ENCODE measurements around the gene NF1. TPM values are rescaled to one million over a fixed set of nuclear protein-coding genes. Genes with fewer than 3 reads are reported as not detected.
"Not testable (repeated sequence)": the region's sequence is repeated elsewhere in the genome, so short reads cannot be mapped to it uniquely, and the experiment has no call there.

The NF1 gene
- total RNA-seq, 4 donors from 2014 or later, result 34.8 to 106 (median 59.2) TPM

DNA sequence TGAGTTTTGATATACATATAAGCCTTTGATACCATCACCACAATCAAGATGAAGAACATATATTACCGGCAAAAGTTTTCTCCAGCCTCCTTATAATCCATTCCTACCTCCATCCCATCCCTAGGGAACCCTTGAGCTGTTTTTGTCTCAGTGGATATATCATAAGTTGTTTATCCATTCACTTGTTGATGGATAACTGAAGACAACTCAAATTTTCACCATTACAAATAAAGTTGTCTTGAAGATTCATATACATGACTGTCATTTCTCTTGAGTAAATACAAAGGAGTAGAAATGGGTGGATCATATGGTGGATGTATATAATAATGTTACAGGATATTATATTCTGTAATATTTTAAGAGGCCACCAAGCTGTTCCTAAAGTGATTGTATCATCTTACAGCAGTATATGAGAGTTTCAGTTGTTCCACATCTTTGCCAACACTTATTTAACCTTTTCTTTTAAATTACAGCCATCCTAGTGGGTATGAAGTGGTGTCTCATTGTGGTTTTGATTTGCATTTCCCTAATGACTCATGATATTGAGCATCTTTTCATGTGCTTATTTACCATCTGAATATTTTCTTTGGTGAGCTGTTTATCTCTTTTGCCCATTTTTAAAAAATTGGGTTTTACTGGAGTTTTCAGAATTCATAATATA lies 17.4 kb downstream of the NF1 start:
- no peaks in the 10 kb centered on the region for H3K9me3 ChIP-seq
- H3K27me3 ChIP-seq, result no peaks in the 10 kb centered on the region
- TF ChIP-seq POLR2A (IDR thresholded peaks at IDR 0.05), result no peak
- TF ChIP-seq, protein P1, sequence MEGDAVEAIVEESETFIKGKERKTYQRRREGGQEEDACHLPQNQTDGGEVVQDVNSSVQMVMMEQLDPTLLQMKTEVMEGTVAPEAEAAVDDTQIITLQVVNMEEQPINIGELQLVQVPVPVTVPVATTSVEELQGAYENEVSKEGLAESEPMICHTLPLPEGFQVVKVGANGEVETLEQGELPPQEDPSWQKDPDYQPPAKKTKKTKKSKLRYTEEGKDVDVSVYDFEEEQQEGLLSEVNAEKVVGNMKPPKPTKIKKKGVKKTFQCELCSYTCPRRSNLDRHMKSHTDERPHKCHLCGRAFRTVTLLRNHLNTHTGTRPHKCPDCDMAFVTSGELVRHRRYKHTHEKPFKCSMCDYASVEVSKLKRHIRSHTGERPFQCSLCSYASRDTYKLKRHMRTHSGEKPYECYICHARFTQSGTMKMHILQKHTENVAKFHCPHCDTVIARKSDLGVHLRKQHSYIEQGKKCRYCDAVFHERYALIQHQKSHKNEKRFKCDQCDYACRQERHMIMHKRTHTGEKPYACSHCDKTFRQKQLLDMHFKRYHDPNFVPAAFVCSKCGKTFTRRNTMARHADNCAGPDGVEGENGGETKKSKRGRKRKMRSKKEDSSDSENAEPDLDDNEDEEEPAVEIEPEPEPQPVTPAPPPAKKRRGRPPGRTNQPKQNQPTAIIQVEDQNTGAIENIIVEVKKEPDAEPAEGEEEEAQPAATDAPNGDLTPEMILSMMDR (IDR thresholded peaks at IDR 0.05), result no peak
- H3K36me3 ChIP-seq, result no peaks in the 10 kb centered on the region
- no peak for DNase-seq
- in situ Hi-C loops (cut with MboI; ENCODE audit: low pct_ligation_motif_present in 1 of 4, low pct_unique_long_range_greater_than_20kb in 1 of 4, low sequenced_read_pairs in 3 of 4) (no loop called here), intact Hi-C loops (cut with DNase I; ENCODE audit: low total_unique reads) (no loop called here)
- WGBS, 2 donors (ENCODE audit: low coverage in 1 of 2), result 97 to 100% methylated on average over 1 of the region's 1 CpG
- no peak overlapping the region for H3K4me3 ChIP-seq
- peaks cover 0 to 6% (median 4%) of the 10 kb centered on the region in 4 donors for H3K4me1 ChIP-seq
- no peak overlapping the region for H3K27ac ChIP-seq

DNA sequence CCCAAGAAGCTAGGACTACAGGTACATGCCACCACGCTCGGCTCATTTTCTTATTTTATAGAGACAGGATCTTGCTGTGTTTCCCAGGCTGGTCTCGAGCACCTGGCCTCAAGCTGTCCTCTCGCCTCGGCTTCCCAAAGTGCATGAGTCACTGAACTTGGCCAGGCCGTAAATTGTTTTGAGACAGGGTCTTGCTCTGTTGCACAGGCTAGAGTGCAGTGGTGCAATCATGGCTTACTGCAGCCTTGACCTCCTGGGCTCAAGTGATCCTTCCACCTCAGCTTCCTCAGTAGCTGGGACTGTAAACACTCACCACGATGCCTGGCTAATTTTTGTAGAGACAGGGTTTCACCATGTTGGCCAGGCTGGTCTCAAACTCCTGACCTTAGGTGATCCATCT lies 18.6 kb downstream of the NF1 start:
- in situ Hi-C loops (cut with MboI; ENCODE audit: low pct_ligation_motif_present in 1 of 4, low pct_unique_long_range_greater_than_20kb in 1 of 4, low sequenced_read_pairs in 3 of 4); H3K27ac ChIP-seq; H3K4me3 ChIP-seq; H3K9me3 ChIP-seq; H3K4me1 ChIP-seq; DNase-seq; intact Hi-C loops (cut with DNase I; ENCODE audit: low total_unique reads); H3K27me3 ChIP-seq; H3K36me3 ChIP-seq: not testable (repeated sequence)
- WGBS, 2 donors (ENCODE audit: low coverage in 1 of 2), result 75 to 79% methylated on average over 6 to 7 of the region's 7 CpGs

DNA sequence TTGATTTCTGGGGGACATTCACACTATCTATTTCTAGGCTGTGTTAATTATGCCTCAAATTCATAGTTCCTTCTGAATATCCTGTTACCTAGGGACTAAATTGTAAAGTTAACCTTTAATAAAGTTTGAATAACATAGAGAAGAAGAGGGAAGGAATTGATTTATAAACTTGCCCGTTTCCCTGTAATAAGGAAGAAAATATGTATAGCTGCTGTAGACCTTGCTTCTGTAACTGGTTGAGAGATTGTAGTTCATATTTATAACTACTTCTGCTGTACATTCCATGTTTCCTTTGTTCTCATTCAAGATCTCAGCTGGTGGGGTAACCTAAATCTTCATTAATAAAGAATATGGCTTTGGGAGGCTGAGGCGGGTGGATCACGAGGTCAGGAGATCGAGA lies 19.2 kb downstream of the NF1 start:
- no peak for DNase-seq
- Histone ChIP-seq H3K36me3 (no peaks in the 10 kb centered on the region), H3K27me3 (no peaks in the 10 kb centered on the region), H3K9me3 (no peaks in the 10 kb centered on the region), H3K4me3 (no peak overlapping the region), H3K4me1 (peaks cover 0 to 6% (median 4%) of the 10 kb centered on the region in 4 donors), H3K27ac (no peak overlapping the region)
- TF ChIP-seq POLR2A (IDR thresholded peaks at IDR 0.05), result no peak
- no peak for TF ChIP-seq EP300 (IDR thresholded peaks at IDR 0.05; ENCODE audit: low read depth)
- no peak for TF ChIP-seq POLR2AphosphoS5 (IDR thresholded peaks at IDR 0.05)
- TF ChIP-seq, protein P1 (IDR thresholded peaks at IDR 0.05), result no peak
- intact Hi-C loops (cut with DNase I; ENCODE audit: low total_unique reads) (no loop called here), in situ Hi-C loops (cut with MboI; ENCODE audit: low pct_ligation_motif_present in 1 of 4, low pct_unique_long_range_greater_than_20kb in 1 of 4, low sequenced_read_pairs in 3 of 4) (no loop called here)
- 85 to 92% methylated on average over 4 of the region's 4 CpGs for WGBS, 2 donors (ENCODE audit: low coverage in 1 of 2)

DNA sequence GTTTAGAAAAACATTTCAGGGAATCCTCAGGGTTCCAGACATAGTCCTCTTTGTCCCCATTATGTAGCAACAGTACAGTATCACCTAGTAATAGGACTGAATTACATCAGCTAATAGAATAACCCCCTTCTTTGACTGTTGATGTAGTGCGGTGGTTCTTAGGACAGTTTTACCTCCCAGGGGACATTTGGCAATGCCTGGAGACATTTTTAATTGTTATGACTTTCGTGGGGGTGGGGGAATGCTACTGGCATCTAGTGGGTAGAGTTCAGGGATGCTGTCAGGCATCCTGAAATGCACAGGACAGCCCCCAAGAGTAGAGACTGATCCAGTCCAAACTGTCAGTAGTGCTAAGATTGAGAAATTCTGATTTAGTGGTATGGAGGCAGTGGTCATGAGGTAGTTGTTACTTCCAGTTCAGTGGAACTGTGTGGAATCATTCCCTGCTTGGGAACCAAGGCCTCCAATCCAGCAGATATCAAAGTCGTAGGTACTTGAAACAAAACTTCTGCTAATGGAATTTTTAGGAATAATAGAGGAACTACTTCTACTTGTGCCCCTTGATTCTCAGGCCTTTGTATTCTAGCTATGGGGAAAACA lies 20.3 kb downstream of the NF1 start:
- Histone ChIP-seq H3K36me3 (no peaks in the 10 kb centered on the region), H3K4me1 (peaks cover 0 to 6% (median 4%) of the 10 kb centered on the region in 4 donors), H3K27me3 (no peaks in the 10 kb centered on the region), H3K9me3 (no peaks in the 10 kb centered on the region), H3K27ac (no peak overlapping the region), H3K4me3 (no peak overlapping the region)
- intact Hi-C loops (cut with DNase I; ENCODE audit: low total_unique reads) (no loop called here), in situ Hi-C loops (cut with MboI; ENCODE audit: low pct_ligation_motif_present in 1 of 4, low pct_unique_long_range_greater_than_20kb in 1 of 4, low sequenced_read_pairs in 3 of 4) (no loop called here)
- no peak for TF ChIP-seq POLR2A (IDR thresholded peaks at IDR 0.05)
- no peak for TF ChIP-seq POLR2AphosphoS5 (IDR thresholded peaks at IDR 0.05)
- TF ChIP-seq, protein P1 (IDR thresholded peaks at IDR 0.05), result no peak
- TF ChIP-seq EP300 (IDR thresholded peaks at IDR 0.05; ENCODE audit: low read depth), result no peak
- no peak for DNase-seq
- 87 to 100% methylated on average over 2 to 3 of the region's 3 CpGs for WGBS, 2 donors (ENCODE audit: low coverage in 1 of 2)

DNA sequence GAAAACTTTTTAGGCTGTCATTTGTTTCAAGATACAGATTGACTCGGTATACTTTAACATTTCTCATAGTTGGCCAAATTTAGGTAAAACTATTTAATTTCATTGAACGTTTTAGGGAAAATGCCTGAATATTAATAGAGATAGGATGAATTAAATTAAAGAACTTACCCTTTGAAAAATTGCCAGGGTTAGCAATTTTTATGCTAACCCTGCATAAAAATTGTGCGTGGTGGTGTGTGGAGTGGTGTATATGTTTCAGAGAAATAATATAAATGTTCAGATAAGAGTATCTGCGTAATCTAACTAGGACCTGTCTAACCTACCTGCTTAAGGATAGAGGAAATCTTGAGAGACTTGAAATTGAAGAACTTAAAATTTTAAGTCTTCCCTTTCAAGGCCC lies 21.4 kb downstream of the NF1 start:
- H3K4me1 ChIP-seq, result peaks cover 0 to 6% (median 4%) of the 10 kb centered on the region in 4 donors
- DNase-seq, result no peak
- in situ Hi-C loops (cut with MboI; ENCODE audit: low pct_ligation_motif_present in 1 of 4, low pct_unique_long_range_greater_than_20kb in 1 of 4, low sequenced_read_pairs in 3 of 4), result no loop called here
- no peak overlapping the region for H3K4me3 ChIP-seq
- no peaks in the 10 kb centered on the region for H3K36me3 ChIP-seq
- intact Hi-C loops (cut with DNase I; ENCODE audit: low total_unique reads), result no loop called here
- H3K27me3 ChIP-seq, result no peaks in the 10 kb centered on the region
- no peaks in the 10 kb centered on the region for H3K9me3 ChIP-seq
- no peak overlapping the region for H3K27ac ChIP-seq
- TF ChIP-seq, protein P1 (IDR thresholded peaks at IDR 0.05), result no peak
- TF ChIP-seq EP300 (IDR thresholded peaks at IDR 0.05; ENCODE audit: low read depth), result no peak
- TF ChIP-seq POLR2AphosphoS5 (IDR thresholded peaks at IDR 0.05), result no peak
- no peak for TF ChIP-seq POLR2A (IDR thresholded peaks at IDR 0.05)
- 91% methylated on average over 4 of the region's 4 CpGs for WGBS, 2 donors (ENCODE audit: low coverage in 1 of 2)
